Caco-2 (cell line): ENCODE results near the gene SHMT1. TPM values are rescaled to one million over a fixed set of nuclear protein-coding genes. Genes with fewer than 3 reads are reported as not detected.
"Not testable (repeated sequence)": the region's sequence is repeated elsewhere in the genome, so short reads cannot be mapped to it uniquely, and the experiment has no call there.

Experiments used
- BruUV-seq: library from RNA; stranded (reverse); fragments of 400-500 nt; replicated peaks from 2 replicates; lab custom pipeline; 2021; lab: Mats Ljungman, UMichigan
- CTCF ChIA-PET: fragments of 300-600 bp; sonication (Branson Sonifier 250); formaldehyde crosslinking; loops from one replicate; lab custom pipeline; 2022; ENCODE audit warnings: antibody characterized with exemption; lab: Charles Lee
- POLR2A ChIA-PET: fragments of 300-600 bp; sonication (Branson Sonifier 250); formaldehyde crosslinking; loops from one replicate; lab custom pipeline; 2022; ENCODE audit warnings: antibody characterized with exemption; lab: Charles Lee
- DNase-seq, 2 experiments: peaks; one replicate each; pipeline versions ENCODE4 v3.0.0 to v3.0.0-alpha.2; 2020 to 2022
- H3K27me3 ChIP-seq: replicated peaks from 2 replicates; pipeline ENCODE4 v1.6.0; 2011; ENCODE audit warnings: low read length; ENCODE audit not compliant: control insufficient read depth, insufficient read depth
- H3K36me3 ChIP-seq: 2 replicates; pipeline ENCODE4 v1.5.1; 2011; ENCODE audit warnings: low read length; ENCODE audit not compliant: control insufficient read depth, insufficient read depth
- H3K4me1 ChIP-seq: fragments of 250-450 bp; sonication (Bioruptor Pico); 2 replicates; pipeline ENCODE4 v1.5.1; 2020; ENCODE audit warnings: mild to moderate bottlenecking
- H3K4me3 ChIP-seq: 2 replicates; pipeline ENCODE4 v1.5.1; 2011; ENCODE audit warnings: low read depth, mild to moderate bottlenecking, control low read depth, low read length
- H3K9me3 ChIP-seq: fragments of 250-450 bp; sonication (Bioruptor Pico); 2 replicates; pipeline ENCODE4 v1.5.1; 2020; ENCODE audit warnings: mild to moderate bottlenecking, moderate library complexity
- H3K27ac Mint-ChIP-seq: one replicate; pipeline ENCODE4 v1.8.0; 2022; ENCODE audit warnings: mixed read lengths; ENCODE audit not compliant: unreplicated experiment
- H3K27me3 Mint-ChIP-seq: one replicate; pipeline ENCODE4 v1.8.0; 2022; ENCODE audit warnings: mixed read lengths; ENCODE audit not compliant: insufficient read depth, unreplicated experiment
- H3K36me3 Mint-ChIP-seq: one replicate; pipeline ENCODE4 v1.8.0; 2022; ENCODE audit warnings: mild to moderate bottlenecking, mixed read lengths; ENCODE audit not compliant: insufficient read depth, unreplicated experiment
- H3K4me1 Mint-ChIP-seq: one replicate; pipeline ENCODE4 v1.8.0; 2022; ENCODE audit warnings: low read depth, mixed read lengths; ENCODE audit not compliant: unreplicated experiment
- H3K4me3 Mint-ChIP-seq: one replicate; pipeline ENCODE4 v1.8.0; 2022; ENCODE audit warnings: mild to moderate bottlenecking, moderate library complexity, mixed read lengths; ENCODE audit not compliant: unreplicated experiment
- H3K9me3 Mint-ChIP-seq: one replicate; pipeline ENCODE4 v1.8.0; 2022; ENCODE audit warnings: mixed read lengths; ENCODE audit not compliant: unreplicated experiment
- CTCF ChIP-seq, 2 experiments: fragments of 200-600 bp in 1 of 2; IDR thresholded peaks; 1 replicate in 1 of 2; 2 replicates in 1 of 2; pipeline versions ENCODE4 v1.5.1 to v1.8.0; 2011 to 2022; ENCODE audit warnings: antibody characterized with exemption in 1 of 2, control low read depth in 1 of 2, inconsistent platforms in 1 of 2, low read depth in 1 of 2, low read length in 1 of 2, mild to moderate bottlenecking in 1 of 2, moderate library complexity in 1 of 2; ENCODE audit not compliant: insufficient read depth in 1 of 2, severe bottlenecking in 1 of 2, unreplicated experiment in 1 of 2
- intact Hi-C: fragments of 100-400 bp; cut with micrococcal nuclease; formaldehyde crosslinking; loops from one replicate; pipeline ENCODE4 v1.10.0; 2022; ENCODE audit not compliant: unreplicated experiment
- total RNA-seq: library from RNA; stranded (reverse); gene quantifications from 2 replicates; pipeline ENCODE4 v1.2.3, GENCODE V29; 2022

SHMT1 gene
- total RNA-seq, 1 experiment from 2014 or later: 72.4 TPM

GRCh38 chr17:18378205-18378505, 14.8 kb upstream of the SHMT1 start:
- Mint-ChIP-seq H3K4me1 (no peaks in the 10 kb centered on the region), H3K27ac (no peak overlapping the region), H3K9me3 (no peaks in the 10 kb centered on the region), H3K36me3 (no peaks in the 10 kb centered on the region), H3K4me3 (no peak overlapping the region), H3K27me3 (no peaks in the 10 kb centered on the region)
- no peaks in the 10 kb centered on the region for H3K4me1 ChIP-seq
- intact Hi-C loops: no loop called here
- H3K4me3 ChIP-seq: no peak overlapping the region
- BruUV-seq: no TSS peak
- no peaks in the 10 kb centered on the region for H3K9me3 ChIP-seq
- H3K27me3 ChIP-seq: no peaks in the 10 kb centered on the region
- TF ChIP-seq CTCF (IDR thresholded peaks at IDR 0.05; ENCODE audit: insufficient read depth in 1 of 2, low read depth in 1 of 2, low read length in 1 of 2, severe bottlenecking in 1 of 2, unreplicated experiment in 1 of 2): no peak
- ChIA-PET CTCF (no interaction called here), POLR2A (no interaction called here)
- no peaks in the 10 kb centered on the region for H3K36me3 ChIP-seq
- no peak for DNase-seq

DNA sequence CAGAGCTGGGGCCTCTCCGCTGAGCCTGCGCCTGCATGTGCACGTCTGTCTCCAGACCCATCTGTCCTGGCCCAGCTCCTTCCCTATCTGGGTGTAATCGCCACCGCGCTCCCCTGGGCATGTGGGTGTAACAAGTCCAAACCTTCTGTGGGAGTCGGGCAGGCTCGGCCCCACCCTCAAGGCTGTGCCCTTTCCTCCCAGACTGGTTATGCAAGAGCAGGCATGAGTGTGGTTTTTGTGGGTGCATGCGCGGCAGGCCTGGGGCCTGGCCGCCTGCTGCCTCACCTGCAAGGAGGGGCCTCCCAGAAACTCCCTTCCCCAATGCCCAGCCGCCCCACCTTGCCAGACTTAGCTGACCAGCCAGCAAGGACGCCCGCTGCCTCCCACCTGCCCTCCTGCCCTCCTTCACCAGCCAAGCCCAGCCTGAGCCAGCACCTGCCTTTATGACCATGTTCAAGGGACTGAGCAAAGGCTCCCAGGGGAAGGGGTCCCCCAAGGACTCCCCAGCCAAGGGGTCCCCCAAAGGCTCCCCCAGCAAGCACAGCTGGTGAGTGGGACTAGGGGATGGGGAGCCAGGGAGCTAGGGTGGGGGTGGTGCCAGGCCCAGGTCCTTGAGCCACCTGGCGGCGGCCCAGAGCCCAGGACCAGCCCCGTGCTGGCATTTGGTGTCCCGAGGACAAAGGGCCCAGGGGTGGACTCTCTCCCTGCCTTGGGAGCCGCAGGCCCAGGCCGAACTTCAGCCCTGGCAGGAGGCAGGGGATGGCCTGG, 14.3 kb upstream of the SHMT1 start, which contains the start of gene EVPLL:
TSS of gene EVPLL (plus strand) at position 342 of the 768 bp plus-strand sequence. CDS start 3,160 bp downstream, outside the sequence.
- no peaks in the 10 kb centered on the region for H3K9me3 Mint-ChIP-seq
- H3K27me3 ChIP-seq: no peaks in the 10 kb centered on the region
- peak in 1 of 2 experiments; percentile 36 for DNase-seq
- H3K4me3 Mint-ChIP-seq: no peak within 1 kb of the TSS
- no peaks in the 10 kb centered on the region for H3K27me3 Mint-ChIP-seq
- no peaks in the 10 kb centered on the region for H3K4me1 Mint-ChIP-seq
- H3K36me3 Mint-ChIP-seq: no peaks in the 10 kb centered on the region
- BruUV-seq: no TSS peak
- intact Hi-C loops: no loop called here
- ChIA-PET CTCF (no interaction called here), POLR2A (no interaction called here)
- no peaks in the 10 kb centered on the region for H3K9me3 ChIP-seq
- no peak within 1 kb of the TSS for H3K4me3 ChIP-seq
- H3K27ac Mint-ChIP-seq: no peak within 1 kb of the TSS
- H3K36me3 ChIP-seq: no peaks in the 10 kb centered on the region
- TF ChIP-seq CTCF (IDR thresholded peaks at IDR 0.05; ENCODE audit: insufficient read depth in 1 of 2, low read depth in 1 of 2, low read length in 1 of 2, severe bottlenecking in 1 of 2, unreplicated experiment in 1 of 2): no peak
- no peaks in the 10 kb centered on the region for H3K4me1 ChIP-seq

GRCh38 chr17:18374216-18374615, 10.9 kb upstream of the SHMT1 start:
- Mint-ChIP-seq H3K9me3 (no peaks in the 10 kb centered on the region), H3K27ac (no peak overlapping the region), H3K27me3 (no peaks in the 10 kb centered on the region), H3K36me3 (no peaks in the 10 kb centered on the region), H3K4me1 (no peaks in the 10 kb centered on the region), H3K4me3 (no peak overlapping the region)
- CTCF ChIA-PET: no interaction called here
- BruUV-seq: no TSS peak
- H3K4me1 ChIP-seq: no peaks in the 10 kb centered on the region
- intact Hi-C loops: no loop called here
- no peaks in the 10 kb centered on the region for H3K9me3 ChIP-seq
- POLR2A ChIA-PET: no interaction called here
- no peaks in the 10 kb centered on the region for H3K36me3 ChIP-seq
- no peak overlapping the region for H3K4me3 ChIP-seq
- no peaks in the 10 kb centered on the region for H3K27me3 ChIP-seq
- DNase-seq: no peak
- TF ChIP-seq CTCF (IDR thresholded peaks at IDR 0.05; ENCODE audit: insufficient read depth in 1 of 2, low read depth in 1 of 2, low read length in 1 of 2, severe bottlenecking in 1 of 2, unreplicated experiment in 1 of 2): no peak

- H3K27ac Mint-ChIP-seq, intact Hi-C loops, H3K4me3 Mint-ChIP-seq, DNase-seq, H3K9me3 ChIP-seq, BruUV-seq, H3K36me3 ChIP-seq, H3K27me3 Mint-ChIP-seq, H3K4me1 ChIP-seq, POLR2A ChIA-PET, H3K27me3 ChIP-seq, H3K4me1 Mint-ChIP-seq, H3K9me3 Mint-ChIP-seq, H3K36me3 Mint-ChIP-seq, H3K4me3 ChIP-seq: not testable (repeated sequence)
- CTCF ChIA-PET: interaction anchor here (0.6 kb wide), 1 partner anchor 46 kb away, joined by 3 read pairs; no protein-coding TSS in a partner anchor
Observed at GRCh38 chr17:18373181-18373580, 9.8 kb upstream of the SHMT1 start.
